Limb (tissue), 2 donors: ENCODE results near the gene ZNF439.
"Not testable (repeated sequence)": the region's sequence is repeated elsewhere in the genome, so short reads cannot be mapped to it uniquely, and the experiment has no call there.

Experiments
- DNase-seq, 2 donors: peaks; one replicate each; pipeline ENCODE4 v3.0.0-alpha.2; 2016; ENCODE audit errors: extremely low spot score in 2 of 2

The ZNF439 gene

DNA sequence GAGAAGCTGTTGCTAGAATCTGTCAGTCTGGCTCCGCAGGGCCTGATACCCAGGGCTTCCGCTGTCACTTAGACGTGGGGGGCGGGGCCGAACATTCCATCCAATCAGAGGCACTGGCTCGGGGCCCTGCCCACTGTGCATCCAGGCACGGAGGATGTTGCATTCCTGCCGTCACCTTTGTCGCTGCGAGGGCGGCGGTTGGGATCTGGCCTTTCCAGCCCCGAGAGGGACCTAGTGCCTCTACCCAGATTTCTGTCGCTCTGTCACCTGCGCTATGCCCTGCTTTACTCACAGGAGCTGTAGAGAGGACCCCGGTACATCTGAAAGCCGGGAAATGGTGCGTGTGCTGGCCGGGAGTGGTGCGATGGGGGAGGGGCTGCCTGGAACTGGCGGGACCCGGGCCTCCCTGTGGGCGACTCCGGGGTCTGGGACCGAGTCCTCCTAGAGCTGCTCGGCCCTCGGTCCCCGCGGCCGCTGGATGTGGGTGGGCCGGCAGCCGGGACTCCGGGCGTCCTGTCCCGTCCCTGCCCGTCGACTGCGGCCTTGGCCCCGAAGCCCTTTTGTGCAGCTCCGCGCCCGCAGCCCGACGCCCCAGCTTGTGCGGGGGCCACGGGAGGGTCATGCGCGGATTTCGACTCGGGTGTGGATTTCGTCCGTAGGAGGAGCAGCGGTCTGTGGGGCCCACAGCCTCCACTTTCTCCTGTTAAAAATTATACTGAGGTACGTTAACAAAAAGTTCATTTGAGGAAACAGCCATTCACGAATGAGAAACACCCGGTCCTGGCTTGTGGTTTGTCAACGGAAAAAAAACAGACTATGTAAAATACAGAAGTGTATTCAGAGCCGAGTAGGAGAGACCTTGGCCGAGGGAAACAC is at the start of gene ZNF439:
Gene ZNF439, plus strand, starts transcription at position 133 of the 876 bp plus-strand sequence. Its CDS starts 142 bp downstream, at position 275.
- DNase-seq: peak; percentile 88 to 92

DNA sequence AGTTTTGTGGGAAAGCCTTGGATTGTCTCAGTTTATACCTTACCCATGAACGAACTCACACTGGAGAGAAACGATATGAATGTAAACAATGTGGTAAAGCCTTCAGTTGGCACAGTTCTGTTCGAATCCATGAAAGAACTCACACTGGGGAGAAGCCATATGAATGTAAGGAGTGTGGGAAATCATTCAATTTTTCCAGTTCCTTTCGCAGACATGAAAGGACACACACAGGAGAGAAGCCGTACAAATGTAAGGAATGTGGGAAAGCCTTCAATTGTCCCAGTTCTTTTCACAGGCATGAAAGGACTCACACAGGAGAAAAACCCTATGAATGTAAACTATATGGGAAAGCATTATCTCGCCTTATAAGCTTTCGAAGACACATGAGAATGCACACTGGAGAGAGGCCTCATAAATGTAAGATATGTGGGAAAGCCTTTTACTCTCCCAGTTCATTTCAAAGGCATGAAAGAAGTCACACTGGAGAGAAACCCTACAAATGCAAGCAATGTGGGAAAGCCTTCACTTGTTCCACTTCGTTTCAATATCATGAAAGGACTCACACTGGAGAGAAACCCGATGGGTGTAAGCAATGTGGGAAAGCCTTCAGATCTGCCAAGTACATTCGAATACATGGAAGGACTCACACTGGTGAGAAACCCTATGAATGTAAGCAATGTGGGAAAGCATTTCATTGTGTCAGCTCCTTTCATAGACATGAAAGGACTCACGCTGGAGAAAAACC is 42.0 kb upstream of the ZNF439 start:
- no peak for DNase-seq

DNA sequence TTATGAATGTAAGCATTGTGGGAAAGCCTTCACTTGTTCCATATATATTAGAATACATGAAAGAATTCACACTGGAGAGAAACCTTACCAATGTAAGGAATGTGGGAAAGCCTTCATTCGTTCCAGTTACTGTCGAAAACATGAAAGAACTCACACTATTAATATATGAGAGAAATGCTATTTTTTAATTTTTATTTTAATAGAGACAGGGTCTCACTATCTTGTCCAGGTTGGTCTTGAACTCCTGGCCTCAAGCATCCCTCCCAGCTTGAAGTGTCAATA is 41.5 kb upstream of the ZNF439 start:
- DNase-seq: no peak

DNA sequence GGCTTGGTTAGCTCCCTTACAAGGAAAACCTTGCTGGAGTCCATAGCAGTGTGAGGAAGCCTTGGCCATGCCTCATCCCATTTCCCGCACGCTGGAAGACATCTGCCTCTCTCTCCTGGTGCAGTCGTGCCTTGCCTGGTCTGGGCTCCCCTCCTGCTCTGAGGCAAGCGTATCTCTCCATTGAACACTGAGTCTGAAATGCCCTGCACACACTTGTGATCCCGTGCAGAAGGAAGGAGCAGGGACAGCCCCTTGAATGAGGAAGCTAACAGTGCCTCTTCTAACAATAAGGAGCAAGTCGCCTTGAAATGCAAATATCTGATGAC is 34.9 kb upstream of the ZNF439 start:
- DNase-seq: no peak

DNA sequence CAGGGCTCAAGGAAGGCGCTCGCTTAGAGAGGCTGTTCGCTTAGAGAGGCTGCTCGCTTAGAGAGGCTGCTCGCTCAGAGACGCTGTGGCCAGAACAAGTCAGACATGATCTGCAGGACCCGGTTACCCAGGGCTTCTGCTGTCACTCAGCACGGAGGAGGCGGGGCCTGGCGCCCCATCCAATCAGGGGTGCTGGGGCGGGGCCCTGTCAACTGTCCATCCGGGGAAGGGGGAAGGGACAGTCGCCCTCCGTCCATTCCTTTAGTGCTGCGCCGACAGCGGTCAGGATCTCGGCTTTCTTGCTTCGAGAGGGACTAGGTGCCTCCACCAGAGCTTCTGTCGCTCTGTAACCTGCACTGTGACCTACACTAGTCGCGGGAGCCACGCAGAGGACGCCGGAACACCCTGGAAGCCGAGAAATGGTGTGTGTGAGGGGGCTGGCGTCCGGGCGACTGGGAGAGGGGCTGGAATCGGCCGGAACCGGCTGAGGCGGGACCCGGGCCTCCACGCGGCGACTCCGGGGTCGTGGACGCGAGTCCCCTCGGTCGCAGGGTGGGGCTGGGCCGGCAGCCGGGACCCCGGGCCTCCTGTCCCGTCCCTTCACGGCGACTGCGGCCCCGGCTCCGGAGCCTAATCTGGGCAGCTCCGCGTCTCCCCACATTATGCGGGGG is 34.4 kb upstream of the ZNF439 start, which contains the start of gene ZNF440:
Gene ZNF440, plus strand, starts transcription at position 245 of the 671 bp plus-strand sequence. Its CDS starts 175 bp downstream, at position 420.
- peak; percentile 92 to 97 for DNase-seq

DNA sequence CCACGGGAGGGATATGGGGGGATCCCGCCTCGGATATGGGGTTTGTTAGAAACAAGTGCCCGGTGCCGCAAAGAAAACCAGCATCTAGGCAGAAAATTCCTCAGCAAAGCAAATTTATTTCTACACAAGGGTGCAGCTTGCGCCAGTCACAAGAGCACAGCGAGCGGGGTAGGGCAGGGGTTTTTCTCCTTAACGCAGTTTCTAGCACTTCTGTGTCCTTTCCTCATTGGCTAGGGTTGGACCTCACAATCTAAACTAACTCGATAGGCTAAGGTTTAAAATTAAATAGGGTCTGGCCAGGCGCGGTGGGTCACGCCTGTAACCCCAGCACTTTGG is 33.9 kb upstream of the ZNF439 start:
- DNase-seq: no peak

DNA sequence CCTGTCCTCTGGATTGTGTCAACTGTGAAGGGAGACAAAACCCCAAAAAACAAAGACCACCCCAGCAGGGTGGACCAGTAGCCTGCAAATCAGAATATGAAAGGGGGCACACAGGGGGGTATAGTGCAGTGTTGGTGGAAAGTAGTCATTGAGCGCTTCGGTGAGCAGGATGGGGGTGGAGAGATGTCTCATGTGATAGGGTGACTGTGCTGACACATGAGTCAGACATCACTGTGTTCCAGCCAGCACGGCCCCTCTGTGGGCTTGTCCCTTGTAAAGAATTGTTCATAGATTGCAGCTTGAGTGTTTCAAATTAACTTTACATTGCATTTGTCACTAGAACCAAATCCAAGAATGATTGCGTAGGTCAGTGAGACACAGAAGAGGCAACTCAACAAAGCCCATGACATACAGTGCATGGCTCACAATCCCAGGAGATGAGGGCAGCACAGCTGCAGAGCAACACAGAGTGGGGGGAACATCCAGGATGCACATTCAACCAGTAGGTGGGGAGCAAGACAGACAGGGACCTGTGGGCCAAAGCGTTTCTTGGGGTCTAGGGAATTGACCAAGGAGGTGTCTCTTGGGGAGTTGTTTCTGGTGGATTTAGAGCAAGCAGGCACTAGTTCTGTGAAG is 26.9 kb upstream of the ZNF439 start:
- no peak for DNase-seq

DNA sequence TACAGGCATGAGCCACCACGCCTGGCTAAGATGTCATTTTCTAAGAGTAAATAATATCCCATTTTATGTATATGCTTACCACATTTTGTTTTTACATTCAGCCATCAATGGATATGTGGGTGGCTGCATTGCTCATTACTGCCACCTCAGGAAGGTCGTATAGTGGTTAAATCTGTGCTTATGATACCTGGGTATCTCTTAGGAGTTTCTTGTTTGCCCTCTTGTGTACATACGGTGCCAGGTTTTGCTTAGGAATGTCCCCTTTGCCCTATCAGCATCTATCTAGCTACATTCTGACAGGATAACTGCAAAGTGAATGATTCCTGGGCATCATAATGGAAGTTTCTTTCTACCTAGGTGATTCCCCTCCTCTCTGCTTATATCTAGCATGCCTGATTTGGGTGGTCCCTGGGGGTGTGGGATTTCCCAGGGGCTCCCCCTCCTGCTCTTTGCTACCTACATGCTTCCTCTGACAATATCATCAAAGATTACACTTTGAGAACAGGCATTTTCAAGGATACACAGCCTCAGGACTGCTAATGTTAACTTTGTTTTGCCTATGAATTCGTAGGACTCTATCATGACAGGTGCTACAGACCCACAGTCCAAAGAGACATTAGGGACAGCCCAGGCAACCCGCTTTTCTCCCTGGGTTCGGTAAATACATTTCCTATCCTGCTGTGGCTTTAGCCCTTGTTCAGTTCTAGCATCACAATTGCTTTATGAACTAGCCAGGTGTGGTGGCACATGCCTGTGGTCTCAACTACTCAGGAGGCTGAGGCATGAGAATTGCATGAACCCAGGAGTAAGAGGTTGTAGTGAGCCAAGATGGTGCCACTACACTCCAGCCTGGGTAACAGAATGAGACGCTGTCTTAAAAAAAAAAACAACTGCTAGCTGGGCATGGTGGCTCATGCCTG is 19.3 kb upstream of the ZNF439 start:
- DNase-seq: not testable (repeated sequence)

DNA sequence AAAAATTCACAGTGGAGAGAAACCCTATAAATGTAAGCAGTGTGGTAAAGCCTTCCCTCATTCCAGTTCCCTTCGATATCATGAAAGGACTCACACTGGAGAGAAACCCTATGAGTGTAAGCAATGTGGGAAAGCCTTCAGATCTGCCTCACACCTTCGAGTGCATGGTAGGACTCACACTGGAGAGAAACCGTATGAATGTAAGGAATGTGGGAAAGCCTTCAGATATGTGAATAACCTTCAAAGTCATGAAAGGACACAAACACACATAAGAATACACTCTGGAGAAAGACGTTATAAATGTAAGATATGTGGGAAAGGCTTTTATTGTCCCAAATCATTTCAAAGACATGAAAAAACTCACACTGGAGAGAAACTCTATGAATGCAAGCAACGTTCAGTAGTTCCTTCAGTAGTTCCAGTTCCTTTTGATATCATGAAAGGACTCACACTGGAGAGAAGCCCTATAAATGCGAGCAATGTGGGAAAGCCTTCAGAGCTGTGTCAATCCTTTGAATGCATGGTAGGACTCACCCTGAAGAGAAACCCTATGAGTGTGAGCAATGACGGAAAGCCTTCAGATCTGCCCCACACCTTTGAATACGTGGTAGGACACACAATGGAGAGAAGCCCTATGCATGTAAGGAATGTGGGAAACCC is 16.1 kb upstream of the ZNF439 start:
- DNase-seq: no peak

DNA sequence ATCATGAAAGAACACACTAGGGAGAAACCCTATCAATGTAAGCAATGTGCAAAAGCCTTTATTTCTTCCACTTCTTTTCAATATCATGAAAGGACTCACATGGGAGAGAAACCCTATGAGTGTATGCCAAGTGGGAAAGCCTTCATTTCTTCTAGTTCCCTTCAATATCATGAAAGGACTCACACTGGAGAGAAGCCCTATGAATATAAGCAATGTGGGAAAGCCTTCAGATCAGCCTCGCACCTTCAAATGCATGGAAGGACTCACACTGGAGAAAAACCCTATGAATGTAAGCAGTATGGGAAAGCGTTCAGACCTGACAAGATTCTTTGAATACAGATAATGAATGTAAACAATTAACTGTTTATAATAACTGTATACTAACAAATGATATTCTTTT is 15.0 kb upstream of the ZNF439 start:
- DNase-seq: no peak

DNA sequence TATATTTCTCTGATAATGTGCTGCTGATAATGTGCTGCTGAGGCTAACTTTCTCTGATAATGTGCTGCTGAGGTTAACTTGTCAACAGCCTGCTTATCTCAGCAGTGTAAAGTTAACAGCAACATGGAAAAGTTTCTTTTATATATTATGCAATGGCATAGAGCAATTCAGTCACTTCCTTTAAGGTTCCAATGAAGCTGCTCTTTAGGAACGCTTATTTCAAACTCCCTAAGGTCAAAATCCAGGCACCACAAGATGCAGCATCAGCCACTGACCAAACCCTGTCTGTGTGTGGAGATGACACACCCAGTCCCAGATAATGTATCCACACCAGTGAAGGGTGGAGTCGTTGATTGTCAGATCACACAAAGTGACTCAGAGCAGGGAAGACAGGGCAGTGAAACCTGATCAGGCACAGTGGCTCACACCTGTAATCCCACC is 12.9 kb upstream of the ZNF439 start:
- DNase-seq: not testable (repeated sequence)

DNA sequence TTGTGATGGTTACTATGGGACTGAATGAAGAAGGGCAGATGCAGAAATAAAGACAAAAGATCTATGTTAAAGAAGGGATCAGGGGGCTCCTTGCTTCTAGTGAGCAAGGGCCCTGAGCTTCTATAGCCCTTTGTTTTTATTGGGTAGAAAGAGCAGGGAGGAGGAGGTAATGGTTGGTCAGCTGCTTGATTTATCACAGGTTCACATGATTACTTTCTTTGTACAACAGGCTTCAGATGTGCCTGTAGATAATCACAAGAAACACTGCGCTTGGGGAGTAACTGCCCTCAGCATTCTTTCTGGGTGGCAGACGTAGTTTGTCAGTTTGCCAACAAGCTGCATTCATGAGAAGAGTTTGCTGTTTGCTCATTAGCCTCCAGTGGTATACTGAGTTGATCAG is 4.8 kb upstream of the ZNF439 start:
- no peak for DNase-seq

DNA sequence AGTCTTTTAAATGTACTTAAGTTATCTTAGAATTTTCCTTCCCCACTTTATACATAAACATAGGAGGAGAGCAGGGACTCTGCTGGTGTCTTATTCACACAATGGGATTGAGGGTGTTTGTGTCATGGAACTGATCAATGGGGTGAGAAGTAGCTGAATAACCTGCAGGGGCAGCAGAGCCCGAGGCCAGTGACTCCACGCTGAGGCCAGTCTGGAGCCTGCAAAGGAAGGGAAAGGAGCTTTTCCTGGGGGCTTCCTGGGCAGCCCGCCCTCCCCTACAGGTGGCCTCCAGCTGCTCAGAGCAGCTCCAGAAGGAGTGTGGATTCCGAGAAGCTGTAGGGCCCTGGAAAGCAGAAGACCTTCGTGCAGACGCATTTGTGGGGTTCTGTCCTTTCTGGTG is 911 bp upstream of the ZNF439 start:
- DNase-seq: peak in 1 of 2 donors; percentile 28

DNA sequence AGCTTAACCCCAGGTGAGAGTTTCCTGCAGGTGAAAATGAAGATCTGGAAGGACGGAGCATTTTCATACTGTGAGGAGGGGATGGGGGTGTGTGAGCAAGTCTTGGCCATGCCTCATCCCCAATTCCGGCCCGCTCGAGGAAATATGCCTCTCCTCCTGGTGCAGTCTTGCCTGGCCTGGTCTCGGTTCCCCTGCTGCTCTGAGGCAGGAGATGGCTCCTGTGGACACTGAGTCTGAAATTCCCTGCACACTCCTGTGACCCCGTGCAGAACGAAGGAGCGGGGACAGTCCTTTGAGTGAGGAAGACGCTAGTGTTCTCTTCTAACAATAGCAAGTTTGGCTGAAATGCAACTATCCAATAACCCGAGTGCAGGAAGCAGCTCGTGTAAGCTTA is 329 bp upstream of the ZNF439 start:
- no peak for DNase-seq

DNA sequence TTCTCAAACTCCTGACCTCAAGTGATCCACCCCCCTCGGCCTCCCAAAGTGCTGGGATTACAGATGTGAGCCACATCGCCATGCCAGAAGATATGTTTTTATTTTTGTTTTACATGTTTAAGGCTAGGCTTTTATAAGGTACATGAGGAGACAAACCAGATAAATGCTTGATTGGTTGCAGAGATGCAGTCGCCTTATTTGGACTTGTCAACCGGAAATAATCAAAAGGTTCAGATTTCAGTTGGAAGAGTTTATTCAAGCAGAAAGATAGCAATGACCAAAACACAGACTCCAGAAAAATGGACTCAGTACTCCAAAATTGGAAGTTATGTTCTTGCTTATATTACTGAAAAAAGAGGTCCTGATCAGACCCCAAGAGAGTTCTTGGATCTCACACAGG is 1.8 kb downstream of the ZNF439 start:
- DNase-seq: not testable (repeated sequence)

DNA sequence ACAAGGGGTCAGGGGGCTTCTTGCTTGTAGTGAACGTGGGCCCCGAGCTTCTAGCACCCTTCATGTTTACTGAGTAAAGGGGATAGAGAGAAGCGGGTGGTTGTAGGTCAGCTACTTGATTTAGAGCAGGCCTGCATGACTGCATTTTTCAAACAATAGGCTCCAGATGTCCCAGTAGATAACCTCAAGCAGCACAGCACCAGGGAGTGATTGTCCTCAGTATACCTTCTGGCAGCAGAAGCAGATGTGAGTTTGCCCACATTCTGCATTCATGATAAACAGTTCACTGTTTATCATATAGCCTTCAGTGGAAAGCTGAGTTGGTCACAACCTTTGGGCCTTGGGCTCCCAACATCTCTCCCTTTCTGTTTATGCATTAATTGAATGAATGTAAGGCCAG is 4.8 kb downstream of the ZNF439 start:
- DNase-seq: no peak

DNA sequence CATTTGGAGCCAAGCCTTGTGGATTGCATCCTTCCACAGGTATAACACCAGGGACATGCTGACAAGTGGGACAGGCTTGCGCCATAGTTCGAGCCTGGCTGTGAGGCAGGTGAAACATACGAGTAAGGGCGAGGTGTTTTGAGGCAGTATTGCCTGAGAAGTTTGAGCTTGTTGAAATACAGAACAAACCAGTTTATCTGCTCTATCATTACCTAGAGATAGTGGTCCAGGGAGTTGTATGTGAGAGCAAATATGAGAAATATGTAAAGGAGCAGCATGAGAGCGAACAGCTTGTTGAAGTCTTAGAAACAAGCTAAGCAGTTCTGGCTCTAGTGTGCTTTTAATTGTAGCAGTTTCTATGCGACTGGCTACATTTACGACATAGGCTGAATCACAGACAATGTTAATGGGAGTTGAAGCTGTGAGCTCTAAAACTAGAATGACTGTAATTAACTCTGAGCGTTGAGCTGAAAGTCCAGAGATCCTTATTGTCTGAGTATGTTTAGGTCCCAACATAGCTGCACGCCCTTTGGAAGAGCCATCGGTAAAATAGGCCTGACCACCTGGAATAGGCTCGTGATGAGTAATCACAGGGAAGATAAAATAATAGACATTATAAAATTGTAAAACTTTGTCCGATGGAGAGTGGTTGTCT is 8.2 kb downstream of the ZNF439 start:
- DNase-seq: no peak

DNA sequence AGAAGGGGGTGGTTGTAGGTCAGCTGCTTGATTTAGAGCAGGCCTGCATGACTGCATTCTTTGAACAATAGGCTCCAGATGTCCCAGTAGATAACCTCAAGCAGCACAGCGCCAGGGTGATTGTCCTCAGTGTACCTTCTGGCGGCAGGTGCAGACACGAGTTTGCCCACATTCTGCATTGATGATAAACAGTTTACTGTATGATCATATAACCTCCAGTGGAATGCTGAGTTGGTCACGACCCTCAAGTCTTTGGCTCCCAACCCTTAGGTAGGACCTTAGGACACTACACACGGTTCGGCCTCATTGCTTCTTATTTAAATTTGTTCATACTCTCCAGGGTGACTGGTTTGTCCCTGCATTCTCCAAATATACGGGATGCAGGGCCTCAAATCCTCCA is 12.2 kb downstream of the ZNF439 start:
- no peak for DNase-seq

DNA sequence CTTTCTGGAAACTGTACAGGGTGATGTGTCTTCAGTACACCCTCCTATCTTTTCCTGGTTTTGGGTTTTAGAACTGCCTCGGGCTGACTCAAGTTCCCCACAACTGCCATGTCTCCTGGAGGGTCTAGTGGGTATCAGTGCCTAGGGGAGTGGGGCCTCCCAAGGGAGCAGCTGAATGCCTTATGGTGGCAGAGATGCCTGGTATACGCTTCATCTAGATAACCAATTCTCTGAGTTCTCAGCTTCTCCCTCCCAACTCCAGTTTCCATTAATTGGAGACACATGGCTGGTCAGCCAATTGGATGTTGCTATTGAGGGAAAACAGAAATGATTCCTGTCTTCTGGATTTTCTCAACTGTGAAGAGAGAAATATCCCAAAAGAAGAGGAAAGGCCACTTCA is 12.8 kb downstream of the ZNF439 start:
- DNase-seq: no peak

DNA sequence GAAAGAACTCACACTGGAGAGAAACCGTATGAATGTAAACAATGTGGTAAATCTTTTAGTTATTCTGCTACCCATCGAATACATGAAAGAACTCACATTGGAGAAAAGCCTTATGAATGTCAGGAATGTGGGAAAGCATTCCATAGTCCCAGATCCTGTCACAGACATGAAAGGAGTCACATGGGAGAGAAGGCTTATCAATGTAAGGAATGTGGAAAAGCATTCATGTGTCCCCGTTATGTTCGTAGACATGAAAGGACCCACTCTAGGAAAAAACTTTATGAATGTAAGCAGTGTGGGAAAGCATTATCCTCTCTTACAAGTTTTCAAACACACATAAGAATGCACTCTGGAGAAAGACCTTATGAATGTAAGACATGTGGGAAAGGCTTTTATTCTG is 19.2 kb downstream of the ZNF439 start:
- DNase-seq: not testable (repeated sequence)
